Hepatocyte (in vitro differentiated cells): ENCODE measurements around the gene SPINT3. TPM values are rescaled to one million over a fixed set of nuclear protein-coding genes. Genes with fewer than 3 reads are reported as not detected.

Experiments
- DNase-seq: peaks from one replicate; pipeline ENCODE4 v3.0.0-alpha.2; 2016; ENCODE audit warnings: low spot score
- H2AFZ ChIP-seq: fragments of 200-600 bp; sonication (generic); 2 replicates; pipeline ENCODE4 v1.6.0; 2016; ENCODE audit warnings: antibody characterized with exemption, mild to moderate bottlenecking
- H3K27ac ChIP-seq: fragments of 200-600 bp; sonication (generic); 2 replicates; pipeline ENCODE4 v1.5.1; 2016; ENCODE audit warnings: mild to moderate bottlenecking
- H3K27me3 ChIP-seq: fragments of 200-600 bp; sonication (generic); 2 replicates; pipeline ENCODE4 v1.6.1; 2016
- H3K36me3 ChIP-seq: fragments of 200-600 bp; sonication (generic); replicated peaks from 2 replicates; pipeline ENCODE4 v1.5.1; 2016; ENCODE audit warnings: low read depth; ENCODE audit not compliant: insufficient read depth
- H3K4me1 ChIP-seq: fragments of 200-600 bp; sonication (generic); 2 replicates; pipeline ENCODE4 v1.5.1; 2016; ENCODE audit warnings: mild to moderate bottlenecking, moderate library complexity; ENCODE audit not compliant: insufficient read depth
- H3K4me2 ChIP-seq: fragments of 200-600 bp; sonication (generic); 2 replicates; pipeline ENCODE4 v1.6.0; 2016
- H3K4me3 ChIP-seq: fragments of 200-600 bp; sonication (generic); 2 replicates; pipeline ENCODE4 v1.5.1; 2016; ENCODE audit warnings: mild to moderate bottlenecking
- H3K79me2 ChIP-seq: fragments of 200-600 bp; sonication (generic); 2 replicates; pipeline ENCODE4 v1.6.0; 2017; ENCODE audit warnings: mild to moderate bottlenecking
- H3K9me2 ChIP-seq: fragments of 200-600 bp; sonication (generic); replicated peaks from 2 replicates; pipeline ENCODE4 v1.6.0; 2017; ENCODE audit warnings: mild to moderate bottlenecking; ENCODE audit not compliant: insufficient read depth
- H3K9me3 ChIP-seq: fragments of 200-600 bp; sonication (generic); 2 replicates; pipeline ENCODE4 v1.5.1; 2016; ENCODE audit warnings: low read depth, mild to moderate bottlenecking
- H4K20me1 ChIP-seq: fragments of 200-600 bp; sonication (generic); 2 replicates; pipeline ENCODE4 v1.6.0; 2016; ENCODE audit warnings: mild to moderate bottlenecking; ENCODE audit not compliant: insufficient read depth, poor library complexity, severe bottlenecking
- EZH2 ChIP-seq: fragments of 200-600 bp; sonication (generic); IDR thresholded peaks from 2 replicates; pipeline ENCODE4 v1.6.1; 2016; ENCODE audit warnings: antibody characterized with exemption, mild to moderate bottlenecking, borderline replicate concordance
- EZH2phosphoT487 ChIP-seq: fragments of 200-600 bp; sonication (generic); IDR thresholded peaks from one replicate; pipeline ENCODE4 v1.6.1; 2018; ENCODE audit warnings: antibody characterized with exemption, mild to moderate bottlenecking, low read depth, moderate library complexity; ENCODE audit not compliant: unreplicated experiment, severe bottlenecking
- WGBS: methylation state at CpG from one replicate; pipeline ENCODE4 v1.1.6; 2016; ENCODE audit warnings: low lambda C conversion rate; ENCODE audit errors: missing lambda C conversion rate; 5-methylcytosine and 5-hydroxymethylcytosine counted together
- polyA plus RNA-seq: library from polyadenylated mRNA; unstranded; fragments of >200 nt; fragmentation: Nextera tagmentation; extraction: Ambion mirVana; gene quantifications from 2 replicates; pipeline ENCODE4 v1.2.1, GENCODE V29; 2016
- total RNA-seq: library from RNA; depleted of rRNA; stranded (reverse); fragments of >200 nt; gene quantifications from 2 replicates; pipeline ENCODE4 v1.2.3, GENCODE V29; 2014
- TF ChIP-seq, protein P1 (sequence below): fragments of 200-600 bp; sonication (generic); IDR thresholded peaks from 2 replicates; pipeline ENCODE4 v1.5.1; 2016; ENCODE audit warnings: antibody characterized with exemption, mild to moderate bottlenecking; ENCODE audit not compliant: poor library complexity

SPINT3 gene
- total and polyA plus RNA-seq, 2 experiments from 2014 or later = not detected

- WGBS = 78% methylated on average over 2 of the region's 2 CpGs
- TF ChIP-seq, protein P1, sequence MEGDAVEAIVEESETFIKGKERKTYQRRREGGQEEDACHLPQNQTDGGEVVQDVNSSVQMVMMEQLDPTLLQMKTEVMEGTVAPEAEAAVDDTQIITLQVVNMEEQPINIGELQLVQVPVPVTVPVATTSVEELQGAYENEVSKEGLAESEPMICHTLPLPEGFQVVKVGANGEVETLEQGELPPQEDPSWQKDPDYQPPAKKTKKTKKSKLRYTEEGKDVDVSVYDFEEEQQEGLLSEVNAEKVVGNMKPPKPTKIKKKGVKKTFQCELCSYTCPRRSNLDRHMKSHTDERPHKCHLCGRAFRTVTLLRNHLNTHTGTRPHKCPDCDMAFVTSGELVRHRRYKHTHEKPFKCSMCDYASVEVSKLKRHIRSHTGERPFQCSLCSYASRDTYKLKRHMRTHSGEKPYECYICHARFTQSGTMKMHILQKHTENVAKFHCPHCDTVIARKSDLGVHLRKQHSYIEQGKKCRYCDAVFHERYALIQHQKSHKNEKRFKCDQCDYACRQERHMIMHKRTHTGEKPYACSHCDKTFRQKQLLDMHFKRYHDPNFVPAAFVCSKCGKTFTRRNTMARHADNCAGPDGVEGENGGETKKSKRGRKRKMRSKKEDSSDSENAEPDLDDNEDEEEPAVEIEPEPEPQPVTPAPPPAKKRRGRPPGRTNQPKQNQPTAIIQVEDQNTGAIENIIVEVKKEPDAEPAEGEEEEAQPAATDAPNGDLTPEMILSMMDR = no peak
- TF ChIP-seq EZH2 = no peak
- no peak for TF ChIP-seq EZH2phosphoT487
- no peaks in the 10 kb centered on the region for H4K20me1 ChIP-seq
Observed at GRCh38 chr20:45552456-45552855, 37.0 kb upstream of the SPINT3 start.

GRCh38 chr20:45550765-45551164 lies 35.3 kb upstream of the SPINT3 start:
- Histone ChIP-seq H3K4me2 (no peak overlapping the region), H4K20me1 (no peaks in the 10 kb centered on the region), H2AFZ (no peak overlapping the region), H3K9me3 (no peaks in the 10 kb centered on the region), H3K79me2 (no peaks in the 10 kb centered on the region), H3K9me2 (no peaks in the 10 kb centered on the region), H3K27ac (no peak overlapping the region), H3K27me3 (no peaks in the 10 kb centered on the region), H3K4me1 (no peaks in the 10 kb centered on the region), H3K4me3 (no peak overlapping the region), H3K36me3 (no peaks in the 10 kb centered on the region)
- no peak for DNase-seq
- TF ChIP-seq, protein P1 = no peak
- TF ChIP-seq EZH2phosphoT487 (no peak), EZH2 (no peak)

More at GRCh38 chr20:45552456-45552855, 37.0 kb upstream of the SPINT3 start:
- Histone ChIP-seq H3K27me3 (no peaks in the 10 kb centered on the region), H3K4me1 (no peaks in the 10 kb centered on the region), H3K9me3 (no peaks in the 10 kb centered on the region), H3K79me2 (no peaks in the 10 kb centered on the region), H3K36me3 (no peaks in the 10 kb centered on the region), H3K9me2 (no peaks in the 10 kb centered on the region), H2AFZ (no peak overlapping the region), H3K27ac (no peak overlapping the region), H3K4me2 (no peak overlapping the region), H3K4me3 (no peak overlapping the region)
- DNase-seq = no peak

DNA sequence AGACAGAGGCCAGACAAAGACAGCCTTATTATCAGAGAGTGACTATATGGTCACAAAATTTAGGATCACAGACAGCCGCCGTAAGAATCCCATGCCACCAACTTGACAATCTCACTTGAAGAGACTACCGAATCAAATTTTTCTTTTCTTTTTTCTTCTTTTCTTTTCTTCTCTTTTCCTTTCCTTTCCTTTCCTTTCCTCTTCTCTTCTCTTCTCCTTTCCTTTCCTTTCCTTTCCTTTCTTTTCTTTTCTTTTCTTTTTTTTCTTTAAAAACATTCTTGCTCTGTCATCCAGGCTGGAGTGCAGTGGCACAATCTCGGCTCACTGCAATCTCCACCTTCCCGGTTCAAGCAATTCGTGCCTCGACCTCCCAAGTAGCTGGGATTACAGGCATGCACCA lies 33.0 kb upstream of the SPINT3 start:
- no peak overlapping the region for H2AFZ ChIP-seq
- H3K27me3 ChIP-seq = no peaks in the 10 kb centered on the region
- no peaks in the 10 kb centered on the region for H3K79me2 ChIP-seq
- H3K9me3 ChIP-seq = no peaks in the 10 kb centered on the region
- no peaks in the 10 kb centered on the region for H4K20me1 ChIP-seq
- H3K4me2 ChIP-seq = no peak overlapping the region
- no peaks in the 10 kb centered on the region for H3K36me3 ChIP-seq
- H3K9me2 ChIP-seq = no peaks in the 10 kb centered on the region
- no peaks in the 10 kb centered on the region for H3K4me1 ChIP-seq
- WGBS = 92% methylated on average over 7 of the region's 7 CpGs
- no peak overlapping the region for H3K27ac ChIP-seq
- TF ChIP-seq EZH2phosphoT487 (no peak), EZH2 (no peak)
- TF ChIP-seq, protein P1 = no peak
- no peak overlapping the region for H3K4me3 ChIP-seq
- no peak for DNase-seq

DNA sequence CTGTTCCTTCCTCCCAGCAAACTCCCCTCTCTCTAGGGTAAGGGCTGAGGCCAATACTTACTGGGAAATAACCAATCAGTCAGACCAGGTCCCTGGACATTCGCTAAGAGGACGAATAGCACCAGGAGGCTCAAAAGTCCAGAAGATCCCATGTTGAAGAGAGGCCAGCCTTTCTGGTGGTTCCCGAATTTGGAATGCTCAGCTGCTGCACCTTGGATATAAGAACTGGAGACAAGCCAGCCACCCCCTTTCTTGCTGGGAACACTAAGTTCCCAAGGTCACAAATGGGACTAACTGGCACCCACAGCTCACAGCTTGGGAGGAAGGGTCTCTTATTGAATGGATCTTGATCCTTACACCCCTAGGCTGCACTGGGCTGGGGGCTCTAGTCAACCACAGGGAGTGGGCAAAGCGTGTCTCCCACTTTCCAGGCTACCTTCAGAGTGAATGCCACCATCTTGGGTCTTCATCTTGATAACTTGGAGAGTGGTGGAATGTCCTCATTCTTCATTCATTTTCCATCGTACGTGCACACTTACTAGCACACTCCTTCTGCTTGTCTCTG lies 31.9 kb upstream of the SPINT3 start, which contains the start of gene EPPIN:
TSS of gene EPPIN (minus strand) at position 196 of the 565 bp plus-strand sequence. CDS start at position 152, 44 bp downstream.
- no peaks in the 10 kb centered on the region for H3K9me2 ChIP-seq
- H3K4me2 ChIP-seq = no peak within 1 kb of the TSS
- TF ChIP-seq EZH2 (no peak), EZH2phosphoT487 (no peak)
- TF ChIP-seq, protein P1 = no peak
- WGBS = 95% methylated on average over 6 of the region's 6 CpGs
- no peaks in the 10 kb centered on the region for H3K36me3 ChIP-seq
- H3K4me3 ChIP-seq = no peak within 1 kb of the TSS
- no peaks in the 10 kb centered on the region for H3K9me3 ChIP-seq
- H4K20me1 ChIP-seq = no peaks in the 10 kb centered on the region
- H2AFZ ChIP-seq = no peak within 1 kb of the TSS
- H3K79me2 ChIP-seq = no peaks in the 10 kb centered on the region
- H3K4me1 ChIP-seq = no peaks in the 10 kb centered on the region
- no peak within 1 kb of the TSS for H3K27ac ChIP-seq
- no peaks in the 10 kb centered on the region for H3K27me3 ChIP-seq
- no peak for DNase-seq
